Neural cell (in vitro differentiated cells): Measurements from ENCODE around the gene POLN. TPM values are rescaled to one million over a fixed set of nuclear protein-coding genes. Genes with fewer than 3 reads are reported as not detected.

Source experiments
- H2AFZ ChIP-seq: fragments of 200-600, 300-800 bp; sonication (generic), shearing (Covaris generic); 2 replicates; pipeline ENCODE4 v1.6.0; 2014; ENCODE audit warnings: low read depth, mild to moderate bottlenecking, antibody characterized with exemption, low read length, moderate library complexity
- H3F3A ChIP-seq: fragments of 200-600 bp; shearing (Covaris generic); 2 replicates; pipeline ENCODE4 v1.6.1; 2016; ENCODE audit warnings: mild to moderate bottlenecking, moderate library complexity, mixed read lengths, antibody characterized with exemption, low read length; ENCODE audit not compliant: insufficient read depth, poor library complexity, severe bottlenecking
- H3K27ac ChIP-seq: fragments of 200-600, 300-800 bp; sonication (generic), shearing (Covaris generic); 2 replicates; pipeline ENCODE4 v1.5.1; 2014; ENCODE audit warnings: mild to moderate bottlenecking, low read length, moderate library complexity
- H3K27me3 ChIP-seq: fragments of 300-800, 200-600 bp; sonication (generic), shearing (Covaris generic); 2 replicates; pipeline ENCODE4 v1.6.0; 2014; ENCODE audit warnings: mild to moderate bottlenecking, low read depth, low read length, moderate library complexity; ENCODE audit not compliant: insufficient read depth
- H3K36me3 ChIP-seq: fragments of 300-800, 200-600 bp; sonication (generic), shearing (Covaris generic); 2 replicates; pipeline ENCODE4 v1.5.1; 2014; ENCODE audit warnings: mild to moderate bottlenecking, antibody characterized with exemption, low read length, moderate library complexity; ENCODE audit not compliant: insufficient read depth
- H3K4me2 ChIP-seq: fragments of 300-800, 200-600 bp; sonication (generic), shearing (Covaris generic); 2 replicates; pipeline ENCODE4 v1.6.0; 2014; ENCODE audit warnings: mild to moderate bottlenecking, low read length
- H3K4me3 ChIP-seq: fragments of 300-800, 200-600 bp; sonication (generic), shearing (Covaris generic); 2 replicates; pipeline ENCODE4 v1.5.1; 2014; ENCODE audit warnings: mild to moderate bottlenecking, low read length, moderate library complexity
- H3K79me2 ChIP-seq: fragments of 200-600 bp; shearing (Covaris generic); replicated peaks from 2 replicates; pipeline ENCODE4 v1.6.0; 2014; ENCODE audit warnings: mild to moderate bottlenecking, low read length, moderate library complexity; ENCODE audit not compliant: insufficient read depth
- H3K9ac ChIP-seq: fragments of 300-800, 200-600 bp; sonication (generic), shearing (Covaris generic); 2 replicates; pipeline ENCODE4 v1.6.1; 2016; ENCODE audit warnings: mild to moderate bottlenecking, low read length, mixed read lengths
- H3K9me2 ChIP-seq: fragments of 200-600 bp; shearing (Covaris generic); 2 replicates; pipeline ENCODE4 v1.6.1; 2016; ENCODE audit warnings: mild to moderate bottlenecking, low read length, mixed read lengths; ENCODE audit not compliant: insufficient read depth
- H3K9me3 ChIP-seq: fragments of 200-600, 300-800 bp; sonication (generic), shearing (Covaris generic); 2 replicates; pipeline ENCODE4 v1.6.1; 2016; ENCODE audit warnings: mild to moderate bottlenecking, mixed run types, low read length, moderate library complexity, mixed read lengths
- H4K20me1 ChIP-seq: fragments of 200-600 bp; shearing (Covaris generic); 2 replicates; pipeline ENCODE4 v1.6.1; 2016; ENCODE audit warnings: mild to moderate bottlenecking, mixed run types; ENCODE audit not compliant: insufficient read depth
- EP300 ChIP-seq: fragments of 450-650 bp; conservative IDR thresholded peaks from 2 replicates; pipeline ENCODE4 v1.6.1; 2014; ENCODE audit warnings: antibody characterized with exemption, mild to moderate bottlenecking, moderate library complexity; ENCODE audit not compliant: poor library complexity, severe bottlenecking
- EZH2 ChIP-seq: fragments of 200-600, 300-800 bp; shearing (Covaris generic), sonication (generic); IDR thresholded peaks from 2 replicates; pipeline ENCODE4 v1.6.1; 2014; ENCODE audit warnings: antibody characterized with exemption, low read length, borderline replicate concordance, mild to moderate bottlenecking; ENCODE audit not compliant: insufficient read depth, poor library complexity, severe bottlenecking
- MXI1 ChIP-seq: fragments of 450-650 bp; conservative IDR thresholded peaks from 2 replicates; pipeline ENCODE4 v1.6.1; 2014; ENCODE audit warnings: antibody characterized with exemption, mild to moderate bottlenecking; ENCODE audit not compliant: poor library complexity, severe bottlenecking
- POLR2AphosphoS5 ChIP-seq: IDR thresholded peaks from 2 replicates; pipeline ENCODE4 v1.6.1; 2012
- RAD21 ChIP-seq: fragments of 450-650 bp; conservative IDR thresholded peaks from 2 replicates; pipeline ENCODE4 v1.6.1; 2014; ENCODE audit warnings: antibody characterized with exemption, mild to moderate bottlenecking, moderate library complexity
- SMC3 ChIP-seq: fragments of 450-650 bp; conservative IDR thresholded peaks from 2 replicates; pipeline ENCODE4 v1.6.1; 2014; ENCODE audit warnings: antibody characterized with exemption, mild to moderate bottlenecking, moderate library complexity; ENCODE audit not compliant: poor library complexity
- TAF1 ChIP-seq: IDR thresholded peaks from 2 replicates; pipeline ENCODE4 v1.6.1; 2012; ENCODE audit warnings: low read depth
- polyA plus RNA-seq: library from polyadenylated mRNA; depleted of rRNA; stranded (reverse); fragments of >200 nt; gene quantifications from 2 replicates; pipeline ENCODE4 v1.2.3, GENCODE V29; 2014
- TF ChIP-seq, protein P1 (sequence below): IDR thresholded peaks from 2 replicates; pipeline ENCODE4 v1.6.1; 2012; ENCODE audit warnings: borderline replicate concordance
- TF ChIP-seq, protein P2 (sequence below): fragments of 450-650 bp; IDR thresholded peaks from 2 replicates; pipeline ENCODE4 v1.5.1; 2014; ENCODE audit warnings: antibody characterized with exemption, mild to moderate bottlenecking, moderate library complexity; ENCODE audit not compliant: poor library complexity, severe bottlenecking

POLN gene
- polyA plus RNA-seq, 1 donor from 2014 or later = 1.1 TPM

DNA sequence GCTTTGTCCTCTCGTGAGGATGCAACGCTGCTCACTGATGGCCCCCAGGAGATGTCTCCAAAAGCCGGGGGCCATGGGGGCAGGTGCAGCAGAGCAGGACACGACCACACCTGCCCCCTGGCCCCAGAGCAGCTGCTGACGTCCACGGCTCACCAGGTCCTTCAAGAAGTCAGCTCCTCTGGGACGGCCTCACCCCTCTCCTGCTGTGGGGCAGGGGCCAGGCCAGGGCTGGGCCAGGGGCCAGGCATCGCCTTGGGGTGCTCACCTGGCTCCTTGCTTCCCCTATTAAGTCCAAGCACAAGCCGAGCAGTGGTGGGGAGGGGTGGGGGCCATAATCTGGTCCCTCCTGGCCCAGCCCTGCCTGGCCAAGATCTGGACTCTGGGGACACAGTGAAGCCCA, 48.6 kb upstream of the POLN start:
- no peaks in the 10 kb centered on the region for H3K36me3 ChIP-seq
- no peak overlapping the region for H3K4me3 ChIP-seq
- no peak for TF ChIP-seq SMC3
- TF ChIP-seq, protein P1, sequence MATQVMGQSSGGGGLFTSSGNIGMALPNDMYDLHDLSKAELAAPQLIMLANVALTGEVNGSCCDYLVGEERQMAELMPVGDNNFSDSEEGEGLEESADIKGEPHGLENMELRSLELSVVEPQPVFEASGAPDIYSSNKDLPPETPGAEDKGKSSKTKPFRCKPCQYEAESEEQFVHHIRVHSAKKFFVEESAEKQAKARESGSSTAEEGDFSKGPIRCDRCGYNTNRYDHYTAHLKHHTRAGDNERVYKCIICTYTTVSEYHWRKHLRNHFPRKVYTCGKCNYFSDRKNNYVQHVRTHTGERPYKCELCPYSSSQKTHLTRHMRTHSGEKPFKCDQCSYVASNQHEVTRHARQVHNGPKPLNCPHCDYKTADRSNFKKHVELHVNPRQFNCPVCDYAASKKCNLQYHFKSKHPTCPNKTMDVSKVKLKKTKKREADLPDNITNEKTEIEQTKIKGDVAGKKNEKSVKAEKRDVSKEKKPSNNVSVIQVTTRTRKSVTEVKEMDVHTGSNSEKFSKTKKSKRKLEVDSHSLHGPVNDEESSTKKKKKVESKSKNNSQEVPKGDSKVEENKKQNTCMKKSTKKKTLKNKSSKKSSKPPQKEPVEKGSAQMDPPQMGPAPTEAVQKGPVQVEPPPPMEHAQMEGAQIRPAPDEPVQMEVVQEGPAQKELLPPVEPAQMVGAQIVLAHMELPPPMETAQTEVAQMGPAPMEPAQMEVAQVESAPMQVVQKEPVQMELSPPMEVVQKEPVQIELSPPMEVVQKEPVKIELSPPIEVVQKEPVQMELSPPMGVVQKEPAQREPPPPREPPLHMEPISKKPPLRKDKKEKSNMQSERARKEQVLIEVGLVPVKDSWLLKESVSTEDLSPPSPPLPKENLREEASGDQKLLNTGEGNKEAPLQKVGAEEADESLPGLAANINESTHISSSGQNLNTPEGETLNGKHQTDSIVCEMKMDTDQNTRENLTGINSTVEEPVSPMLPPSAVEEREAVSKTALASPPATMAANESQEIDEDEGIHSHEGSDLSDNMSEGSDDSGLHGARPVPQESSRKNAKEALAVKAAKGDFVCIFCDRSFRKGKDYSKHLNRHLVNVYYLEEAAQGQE = no peak
- no peak for TF ChIP-seq POLR2AphosphoS5
- TF ChIP-seq TAF1 = no peak
- TF ChIP-seq RAD21 = no peak
- no peak for TF ChIP-seq EP300
- TF ChIP-seq EZH2 = no peak
- TF ChIP-seq MXI1 = no peak
- TF ChIP-seq, protein P2, sequence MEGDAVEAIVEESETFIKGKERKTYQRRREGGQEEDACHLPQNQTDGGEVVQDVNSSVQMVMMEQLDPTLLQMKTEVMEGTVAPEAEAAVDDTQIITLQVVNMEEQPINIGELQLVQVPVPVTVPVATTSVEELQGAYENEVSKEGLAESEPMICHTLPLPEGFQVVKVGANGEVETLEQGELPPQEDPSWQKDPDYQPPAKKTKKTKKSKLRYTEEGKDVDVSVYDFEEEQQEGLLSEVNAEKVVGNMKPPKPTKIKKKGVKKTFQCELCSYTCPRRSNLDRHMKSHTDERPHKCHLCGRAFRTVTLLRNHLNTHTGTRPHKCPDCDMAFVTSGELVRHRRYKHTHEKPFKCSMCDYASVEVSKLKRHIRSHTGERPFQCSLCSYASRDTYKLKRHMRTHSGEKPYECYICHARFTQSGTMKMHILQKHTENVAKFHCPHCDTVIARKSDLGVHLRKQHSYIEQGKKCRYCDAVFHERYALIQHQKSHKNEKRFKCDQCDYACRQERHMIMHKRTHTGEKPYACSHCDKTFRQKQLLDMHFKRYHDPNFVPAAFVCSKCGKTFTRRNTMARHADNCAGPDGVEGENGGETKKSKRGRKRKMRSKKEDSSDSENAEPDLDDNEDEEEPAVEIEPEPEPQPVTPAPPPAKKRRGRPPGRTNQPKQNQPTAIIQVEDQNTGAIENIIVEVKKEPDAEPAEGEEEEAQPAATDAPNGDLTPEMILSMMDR = no peak
- H3K9me2 ChIP-seq = no peaks in the 10 kb centered on the region
- H3K79me2 ChIP-seq = no peaks in the 10 kb centered on the region
- no peaks in the 10 kb centered on the region for H3F3A ChIP-seq
- no peaks in the 10 kb centered on the region for H3K27me3 ChIP-seq
- no peaks in the 10 kb centered on the region for H4K20me1 ChIP-seq
- H2AFZ ChIP-seq = no peak overlapping the region
- H3K27ac ChIP-seq = no peak overlapping the region
- H3K9me3 ChIP-seq = no peaks in the 10 kb centered on the region
- no peak overlapping the region for H3K9ac ChIP-seq
- H3K4me2 ChIP-seq = no peak overlapping the region

DNA sequence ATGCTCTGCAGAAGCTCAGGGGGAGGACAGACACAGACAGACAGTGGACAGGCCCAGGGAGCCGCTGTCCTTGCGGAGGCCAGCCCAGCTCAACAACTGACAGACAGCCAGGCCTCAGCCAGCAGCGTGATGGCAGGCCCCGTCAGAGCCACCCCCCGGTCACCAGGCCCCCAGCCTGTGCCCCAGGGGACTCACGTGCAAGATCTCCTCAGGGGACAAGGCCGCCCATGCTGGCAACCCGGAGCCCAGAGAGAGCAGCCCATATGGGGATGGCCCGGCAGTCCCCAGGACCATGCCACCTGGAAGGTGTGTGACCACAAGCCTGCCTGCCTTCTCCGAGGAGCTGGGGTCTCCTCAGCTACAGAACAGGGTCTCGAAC, 48.0 kb upstream of the POLN start:
- H3K9me3 ChIP-seq = no peaks in the 10 kb centered on the region
- no peaks in the 10 kb centered on the region for H3K27me3 ChIP-seq
- H3K79me2 ChIP-seq = no peaks in the 10 kb centered on the region
- no peaks in the 10 kb centered on the region for H3F3A ChIP-seq
- H2AFZ ChIP-seq = no peak overlapping the region
- H4K20me1 ChIP-seq = no peaks in the 10 kb centered on the region
- H3K4me2 ChIP-seq = no peak overlapping the region
- TF ChIP-seq, protein P1 = no peak
- no peak for TF ChIP-seq TAF1
- TF ChIP-seq SMC3 = no peak
- no peak for TF ChIP-seq MXI1
- TF ChIP-seq EZH2 = no peak
- TF ChIP-seq, protein P2 = no peak
- no peak for TF ChIP-seq EP300
- no peak for TF ChIP-seq POLR2AphosphoS5
- TF ChIP-seq RAD21 = no peak
- H3K27ac ChIP-seq = no peak overlapping the region
- H3K4me3 ChIP-seq = no peak overlapping the region
- no peak overlapping the region for H3K9ac ChIP-seq
- no peaks in the 10 kb centered on the region for H3K9me2 ChIP-seq
- H3K36me3 ChIP-seq = no peaks in the 10 kb centered on the region
